Endometrium (tissue), 2 donors: ENCODE measurements around the gene KIAA2012.

Source experiments
- FAIRE-seq: peaks from 2 replicates; lab custom pipeline; 2012; peaks lifted over from hg19 to GRCh38; lab: Jason Lieb, UNC
- donor health status: control.
- donor health status: control.

KIAA2012 gene

DNA sequence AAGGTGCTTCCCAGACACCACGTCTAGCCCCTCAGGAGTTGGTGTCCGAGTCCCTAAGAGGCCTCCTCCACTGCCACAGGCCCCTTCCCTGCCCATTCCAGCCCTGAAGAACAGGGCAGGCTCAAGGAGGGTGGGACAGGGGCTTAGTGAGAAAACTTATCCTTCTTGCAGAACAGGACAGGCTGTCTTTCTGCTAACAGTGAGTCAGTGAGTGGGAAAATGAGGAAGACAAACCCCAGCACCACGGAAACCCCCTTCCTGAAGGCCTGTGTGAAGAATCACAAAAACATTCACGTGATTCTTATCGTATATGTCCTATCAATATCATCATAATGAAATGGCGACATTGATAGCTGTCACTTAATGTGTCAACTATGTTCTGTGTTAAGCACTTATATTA lies 29.6 kb upstream of the KIAA2012 start:
- FAIRE-seq, result no peak

DNA sequence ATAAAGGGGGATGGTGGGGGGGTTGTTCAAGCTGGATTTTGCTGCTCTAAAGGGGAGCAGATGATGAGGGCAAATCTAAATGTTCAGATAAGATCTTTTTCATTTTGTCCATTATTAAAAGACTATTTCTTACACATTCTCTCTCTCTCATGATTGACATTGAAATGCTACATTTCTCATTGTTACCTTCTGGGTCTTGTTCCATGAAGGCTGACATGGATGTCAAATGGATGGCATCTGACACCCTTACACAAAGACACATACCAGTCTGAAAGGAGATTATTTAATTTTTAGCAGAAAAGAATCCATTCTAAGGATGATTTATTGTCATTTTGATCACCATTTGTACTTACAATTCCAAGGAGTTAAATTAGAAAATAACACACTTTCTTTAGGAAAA lies 28.3 kb upstream of the KIAA2012 start:
- no peak for FAIRE-seq

DNA sequence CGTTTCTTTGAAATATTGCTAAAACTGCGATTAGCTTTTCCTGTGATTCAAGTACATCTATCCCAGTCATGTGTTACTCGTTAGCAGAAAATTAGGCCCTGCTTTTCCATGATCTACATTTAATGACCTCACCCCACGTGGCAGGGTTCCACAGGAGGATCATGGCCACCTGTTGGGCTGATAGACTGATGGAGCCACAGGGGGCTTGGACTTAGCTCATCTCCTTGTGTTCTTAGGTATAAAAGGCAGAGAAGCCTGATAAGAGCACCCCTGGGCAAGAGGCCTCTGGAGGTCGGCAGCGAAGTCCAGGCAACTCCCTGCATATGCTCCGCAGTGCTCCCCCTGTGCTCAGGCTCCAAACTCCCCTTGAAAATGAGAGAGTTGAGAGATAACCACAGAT lies 26.5 kb upstream of the KIAA2012 start:
- no peak for FAIRE-seq

DNA sequence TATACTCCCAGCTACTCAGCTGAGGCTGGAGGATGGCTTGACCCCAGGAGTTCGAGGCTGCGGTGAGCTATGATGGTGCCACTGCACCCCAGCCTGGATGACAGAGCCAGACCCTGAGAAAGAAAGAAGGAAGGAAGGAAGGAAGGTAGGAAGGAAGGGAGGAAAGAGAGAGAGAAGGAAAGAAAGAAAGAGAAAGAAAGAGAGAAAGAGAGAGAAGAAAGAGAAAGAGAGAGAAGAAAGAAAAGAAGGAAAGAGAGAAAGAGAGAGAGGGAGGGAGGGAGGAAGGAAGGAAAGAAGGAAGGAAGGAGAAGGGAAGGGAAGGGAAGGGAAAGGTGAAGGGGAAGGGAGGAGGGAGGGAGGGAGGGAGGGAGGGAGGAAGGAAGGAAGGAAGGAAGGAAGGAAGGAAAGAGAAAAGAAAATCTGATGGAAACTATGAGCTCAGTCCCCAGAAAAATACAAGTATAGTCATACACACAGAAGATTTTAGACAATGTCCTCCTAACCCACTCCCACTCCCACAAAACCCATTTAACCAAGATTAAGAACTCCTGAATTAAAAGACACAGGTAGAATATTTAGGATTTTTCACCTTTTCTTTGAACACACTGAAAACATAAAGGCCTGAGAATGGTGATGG lies 23.8 kb upstream of the KIAA2012 start:
- no peak for FAIRE-seq

DNA sequence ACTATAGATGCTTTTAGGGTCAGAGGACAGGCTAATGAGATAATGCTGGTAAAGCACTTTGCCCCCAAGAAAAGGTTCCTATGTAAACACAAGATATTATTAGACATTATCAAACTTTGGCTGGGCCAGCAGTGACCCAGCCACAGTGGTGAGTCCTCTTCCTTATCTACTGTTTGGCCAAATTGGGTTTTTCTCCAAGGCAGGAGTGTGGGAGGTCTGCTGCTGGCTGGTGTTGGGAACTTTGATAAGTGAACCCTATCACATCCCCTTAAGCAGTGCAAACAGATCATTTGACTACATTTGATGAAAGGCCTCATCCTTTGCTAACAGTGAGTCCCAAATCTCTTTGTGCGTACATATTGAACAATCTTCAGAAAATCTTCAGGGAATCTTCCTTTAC lies 23.2 kb upstream of the KIAA2012 start:
- FAIRE-seq, result no peak

DNA sequence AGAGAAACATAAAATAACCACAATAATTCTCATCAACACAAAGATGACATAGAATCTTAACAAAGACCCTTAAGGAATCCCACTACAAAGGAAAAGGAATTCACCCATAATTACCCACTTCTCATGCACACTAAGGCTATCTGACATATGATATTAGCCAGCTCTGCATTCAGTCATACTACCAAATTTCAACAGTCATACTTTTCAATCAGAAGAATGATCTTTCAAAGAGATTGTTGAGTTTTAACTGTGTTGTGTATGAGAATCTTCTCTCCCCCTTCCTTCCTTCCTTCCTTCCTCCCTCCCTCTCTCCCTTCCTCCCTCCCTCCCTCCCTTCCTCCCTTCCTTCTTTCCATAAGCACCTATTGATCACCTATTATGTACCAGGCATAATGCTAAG lies 22.4 kb upstream of the KIAA2012 start:
- FAIRE-seq, result no peak

DNA sequence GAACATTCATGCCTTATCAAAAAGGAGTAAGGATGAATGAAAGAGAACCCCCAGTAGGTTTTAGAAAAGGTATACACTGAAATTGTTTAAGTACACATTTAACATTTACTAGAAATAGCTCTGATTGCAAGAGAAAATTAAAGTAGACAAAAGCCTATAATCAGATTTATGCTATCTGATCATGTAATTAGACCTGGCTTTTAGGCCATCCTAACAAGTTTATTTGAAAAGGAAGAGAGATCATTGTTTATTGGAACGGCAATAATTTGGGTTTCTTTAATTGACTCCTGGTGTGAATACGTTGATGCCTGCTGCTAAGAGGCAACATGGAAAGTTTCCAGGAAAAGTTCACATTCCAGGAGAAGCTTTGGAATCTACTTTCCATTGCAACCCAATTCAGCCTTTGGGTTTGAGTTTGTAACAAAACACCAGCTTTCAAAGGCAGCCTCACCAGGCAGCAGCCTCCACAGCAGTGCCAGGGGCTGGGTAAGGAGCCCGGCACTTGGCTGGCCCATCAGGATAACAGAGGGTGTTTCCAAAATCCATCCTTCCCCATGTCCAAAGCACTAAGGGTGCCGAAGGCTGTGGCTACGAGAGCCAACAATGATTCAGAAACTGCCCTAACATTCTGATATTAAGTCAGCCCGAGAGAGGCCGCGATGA lies 21.4 kb upstream of the KIAA2012 start:
- FAIRE-seq, result no peak

DNA sequence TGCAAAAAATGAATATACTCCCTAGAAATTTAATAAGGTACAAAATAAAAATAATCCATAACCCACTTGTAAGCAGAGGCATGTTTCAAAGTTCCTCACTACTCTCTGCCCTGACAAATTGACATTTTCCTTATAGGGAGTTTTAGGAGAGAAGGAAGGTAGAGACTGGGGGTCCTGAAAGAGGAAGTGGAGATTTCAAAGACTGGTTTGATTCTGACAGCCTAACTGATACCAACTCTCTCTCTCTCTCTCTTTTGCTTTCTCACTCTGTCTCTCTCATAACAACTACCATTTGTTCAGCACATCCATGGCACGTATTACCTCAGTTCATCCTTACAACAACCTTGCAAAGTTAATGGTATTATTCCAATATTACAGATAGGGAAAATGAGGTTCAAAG lies 20.8 kb upstream of the KIAA2012 start:
- no peak for FAIRE-seq

DNA sequence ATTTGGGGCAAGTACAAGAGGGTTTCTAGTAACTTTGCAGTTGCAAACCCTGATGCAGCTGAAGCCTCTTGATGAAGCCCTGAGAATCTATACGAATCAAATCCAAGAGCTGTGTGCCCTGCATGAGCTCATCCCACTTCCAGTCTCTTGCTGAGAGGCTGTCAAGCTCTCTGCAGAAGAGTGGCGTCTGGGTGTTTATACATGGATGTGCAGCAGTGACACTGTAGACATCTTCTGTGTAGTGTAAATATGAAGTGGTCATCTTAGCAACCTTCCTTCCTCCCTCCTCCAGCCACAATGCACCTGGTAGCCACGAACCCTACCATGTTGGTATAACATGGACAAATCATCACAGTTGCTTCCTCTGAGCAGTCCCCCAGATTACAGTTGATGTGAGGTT lies 18.4 kb upstream of the KIAA2012 start:
- FAIRE-seq, result no peak

DNA sequence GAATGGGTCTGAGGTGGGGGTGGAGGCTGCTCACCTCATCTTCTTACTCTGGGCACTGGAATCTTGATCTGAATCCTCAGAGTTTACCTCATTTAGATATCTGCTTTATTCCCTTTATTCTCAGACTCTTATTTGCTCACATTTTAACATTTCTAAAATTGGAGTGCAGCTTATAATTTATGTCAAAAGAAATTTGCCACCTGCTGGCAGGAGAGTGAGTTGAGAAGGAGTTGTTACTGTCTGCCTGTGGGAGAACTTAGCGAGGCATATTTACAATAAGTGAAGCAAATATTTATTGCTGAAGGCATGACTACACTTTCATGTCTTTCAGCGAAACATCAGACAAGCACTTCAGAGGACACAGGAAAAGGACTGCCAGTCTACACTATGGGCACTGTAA lies 16.4 kb upstream of the KIAA2012 start:
- FAIRE-seq, result no peak

DNA sequence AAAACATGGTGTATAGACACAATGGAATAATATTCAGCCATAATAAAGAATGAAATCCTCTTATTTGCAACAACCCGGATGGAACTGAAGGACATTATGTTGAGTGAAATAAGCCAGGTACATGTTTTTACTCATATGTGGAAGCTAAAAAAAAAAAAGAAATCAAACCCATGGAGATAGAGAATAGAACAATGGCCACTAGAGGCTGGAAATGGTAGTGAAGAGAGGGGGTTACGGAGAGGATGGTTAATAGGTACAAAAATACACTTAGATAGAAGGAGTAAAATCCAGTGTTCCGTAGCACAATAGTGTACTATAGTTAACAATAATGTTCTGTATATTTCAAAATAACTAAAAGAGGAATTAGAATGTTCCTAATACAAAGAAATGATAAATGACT lies 12.8 kb upstream of the KIAA2012 start:
- no peak for FAIRE-seq

DNA sequence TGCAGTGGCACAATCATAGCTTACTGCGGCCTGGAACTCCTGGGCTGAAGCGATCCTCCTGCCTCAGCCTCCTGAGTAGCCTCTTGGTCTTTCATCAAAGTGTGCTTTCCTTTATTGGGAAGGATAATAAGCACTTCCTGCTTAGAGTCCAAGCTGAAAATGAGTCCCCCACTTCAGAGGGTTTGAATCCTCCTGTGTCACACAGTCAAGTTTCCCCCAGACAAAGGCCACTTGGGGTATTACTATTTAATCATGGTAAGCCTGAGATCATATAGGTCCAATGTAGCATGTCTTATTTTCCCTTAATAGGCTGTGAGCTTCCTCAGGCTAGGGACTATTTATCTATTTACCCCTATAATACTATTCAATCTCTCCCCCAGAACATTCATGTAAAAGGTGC lies 11.4 kb upstream of the KIAA2012 start:
- FAIRE-seq, result no peak

DNA sequence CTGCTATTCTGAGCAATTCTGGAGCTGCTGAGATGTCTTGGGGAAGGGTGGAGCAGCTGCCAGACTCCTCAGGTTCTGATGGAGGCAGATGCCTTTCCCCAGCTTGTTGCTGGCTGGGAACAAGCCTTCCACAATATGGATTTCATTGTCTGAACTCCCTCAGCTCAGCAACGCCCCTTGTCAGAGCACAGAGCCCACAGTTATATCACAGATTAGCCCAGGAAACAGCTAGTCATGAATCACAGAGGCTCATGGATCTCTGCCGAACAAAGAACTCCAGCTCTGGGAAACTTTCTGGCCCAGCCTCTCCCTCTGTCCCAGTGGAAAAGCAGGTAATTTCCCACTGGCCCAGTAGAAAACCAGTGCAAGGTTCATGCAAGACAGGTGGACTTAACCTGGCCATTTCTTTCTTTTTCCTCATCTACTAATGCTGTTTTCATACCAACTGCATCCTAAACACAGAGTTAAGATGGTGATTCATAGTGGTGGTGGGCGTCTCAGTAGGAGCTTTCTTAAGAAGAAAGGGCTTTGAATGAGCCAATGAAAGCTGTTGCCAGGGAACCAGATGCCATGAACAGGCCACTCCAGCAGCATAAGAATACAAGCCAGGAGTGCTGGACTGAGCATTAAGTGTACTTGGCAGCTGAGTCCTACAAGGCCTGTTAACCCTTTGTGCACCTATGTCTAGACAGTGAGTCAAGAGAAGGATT lies 8.7 kb upstream of the KIAA2012 start:
- no peak for FAIRE-seq

DNA sequence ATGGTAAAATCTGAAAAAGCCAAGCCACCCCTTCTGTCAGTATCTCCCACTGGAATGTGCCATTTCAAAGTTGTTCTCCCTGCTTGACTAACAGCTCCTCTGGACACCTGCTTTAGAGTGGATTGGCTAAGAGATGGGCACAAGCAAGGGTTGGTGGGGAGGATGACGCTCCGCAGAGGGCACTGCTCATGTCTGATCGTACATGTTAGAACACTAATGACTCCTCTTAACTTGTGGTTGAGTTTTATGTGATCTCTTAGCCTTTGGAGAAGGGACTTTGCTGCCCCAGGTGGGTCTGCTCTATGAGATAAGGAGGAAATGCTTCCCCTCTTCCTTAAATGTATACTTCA lies 8.2 kb upstream of the KIAA2012 start:
- FAIRE-seq, result no peak

DNA sequence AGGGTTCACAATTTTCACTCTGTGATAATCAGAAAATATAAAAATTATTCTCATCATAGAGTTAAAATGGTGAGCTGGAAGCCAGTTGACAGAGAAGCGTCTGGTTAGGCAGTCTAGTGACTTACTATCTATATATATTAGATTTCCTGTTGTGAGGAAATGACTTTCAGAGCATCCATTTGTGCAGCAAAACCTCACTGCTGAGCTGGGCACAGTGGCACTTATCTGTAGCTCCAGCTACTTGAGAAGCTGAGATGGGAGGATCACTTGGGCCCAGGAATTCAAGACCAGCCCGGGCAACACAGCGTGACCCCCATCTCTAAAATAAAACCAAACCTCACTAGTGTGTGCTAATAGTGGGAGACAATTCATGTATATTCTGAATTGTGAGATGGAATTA lies 7.2 kb upstream of the KIAA2012 start:
- no peak for FAIRE-seq

DNA sequence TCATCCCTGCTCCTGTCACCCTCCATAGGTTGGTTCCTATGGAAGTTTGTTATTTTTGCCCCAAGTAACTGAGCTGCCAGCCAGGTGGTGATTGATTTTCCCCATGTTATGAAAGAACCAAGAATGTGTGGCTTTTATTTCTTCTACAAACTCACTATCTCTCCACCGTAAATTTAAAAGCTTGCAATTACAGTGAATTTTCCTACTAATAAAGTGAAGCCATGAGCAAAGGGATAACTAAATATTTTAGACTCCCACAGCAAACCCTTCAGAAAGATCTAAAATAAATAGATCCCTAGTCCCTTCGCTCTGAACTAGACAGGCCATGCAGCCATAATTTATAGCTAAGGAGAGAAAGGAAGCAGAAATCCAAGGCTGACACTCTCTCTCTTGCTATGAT lies 6.2 kb upstream of the KIAA2012 start:
- FAIRE-seq, result no peak

DNA sequence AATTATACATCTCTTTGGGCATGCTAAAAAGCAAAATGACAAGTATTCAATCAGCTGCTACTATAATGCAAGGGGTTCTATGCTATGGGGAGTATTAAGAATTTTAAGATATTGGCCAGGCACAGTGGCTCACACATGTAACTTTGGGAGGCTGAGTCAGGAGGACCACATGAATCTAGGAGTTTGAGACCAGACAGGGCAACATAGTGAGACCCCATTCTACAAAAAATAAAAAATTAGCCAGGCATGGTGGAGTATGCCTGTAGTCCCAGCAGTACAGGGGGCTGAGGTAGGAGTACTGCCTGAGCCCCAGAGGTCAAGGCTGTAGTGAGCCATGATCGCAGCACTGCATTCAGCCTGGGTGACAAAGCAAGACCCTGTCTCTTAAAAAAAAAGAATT lies 5.5 kb upstream of the KIAA2012 start:
- FAIRE-seq, result no peak

DNA sequence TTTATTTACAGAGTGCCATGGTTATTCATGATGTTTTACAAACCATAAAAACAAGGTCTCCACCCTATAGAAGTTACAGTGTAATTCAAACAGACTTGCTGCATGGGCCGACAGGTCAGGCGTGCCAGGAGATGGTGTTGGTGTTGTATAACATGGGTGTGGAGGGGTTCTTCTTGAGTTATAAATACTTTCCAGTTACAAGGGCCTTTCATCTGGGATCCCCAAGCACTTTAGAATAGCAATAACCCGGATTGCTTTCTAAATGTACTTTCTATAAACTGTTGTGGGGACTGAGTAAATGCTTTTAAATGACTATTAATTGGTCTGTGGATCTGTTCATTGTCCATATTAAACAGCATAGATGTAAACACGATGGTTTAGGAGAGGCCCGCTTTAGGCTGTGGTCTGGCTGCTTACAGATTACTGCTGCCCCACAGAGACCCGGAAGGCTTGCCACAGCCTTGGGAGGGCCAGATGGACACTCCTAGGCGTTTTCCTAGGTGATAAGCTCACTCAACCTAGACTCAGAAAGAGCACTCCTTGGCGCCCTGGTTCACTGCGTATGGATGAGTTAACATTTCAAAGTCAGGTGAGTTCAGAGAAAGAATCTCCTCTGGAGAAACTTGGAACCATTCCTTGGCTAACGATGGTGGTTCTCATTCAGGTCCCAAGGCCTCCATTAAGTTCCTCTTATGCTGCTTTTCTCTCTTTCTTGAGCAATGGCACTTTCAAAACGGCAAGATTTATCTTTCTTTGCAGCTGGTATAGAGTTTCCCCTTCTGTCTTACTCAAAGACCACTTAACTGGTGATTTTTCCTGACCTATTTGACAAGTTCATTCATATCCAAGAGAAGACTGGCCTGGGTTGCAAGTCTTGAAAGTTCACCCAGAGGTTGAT lies 3.6 kb upstream of the KIAA2012 start:
- FAIRE-seq, result no peak

DNA sequence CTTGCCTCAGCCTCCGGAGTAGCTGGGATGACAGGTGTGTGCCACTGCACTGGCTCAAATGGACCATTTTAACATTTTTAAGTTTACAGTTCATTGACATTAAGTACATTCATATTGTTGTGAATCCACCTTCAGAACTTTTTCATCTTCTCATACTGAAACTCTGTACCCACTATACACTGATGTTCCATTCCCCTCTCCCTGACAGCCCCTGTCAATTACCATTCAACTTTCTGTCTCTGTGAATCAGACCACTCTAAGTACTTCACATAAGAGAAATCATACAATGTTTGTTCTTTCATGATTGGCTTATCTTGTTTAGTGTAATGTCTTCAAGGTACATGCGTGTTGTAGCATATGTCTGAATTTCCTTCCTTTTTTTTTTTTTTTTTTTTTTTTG lies 1.9 kb upstream of the KIAA2012 start:
- no peak for FAIRE-seq

DNA sequence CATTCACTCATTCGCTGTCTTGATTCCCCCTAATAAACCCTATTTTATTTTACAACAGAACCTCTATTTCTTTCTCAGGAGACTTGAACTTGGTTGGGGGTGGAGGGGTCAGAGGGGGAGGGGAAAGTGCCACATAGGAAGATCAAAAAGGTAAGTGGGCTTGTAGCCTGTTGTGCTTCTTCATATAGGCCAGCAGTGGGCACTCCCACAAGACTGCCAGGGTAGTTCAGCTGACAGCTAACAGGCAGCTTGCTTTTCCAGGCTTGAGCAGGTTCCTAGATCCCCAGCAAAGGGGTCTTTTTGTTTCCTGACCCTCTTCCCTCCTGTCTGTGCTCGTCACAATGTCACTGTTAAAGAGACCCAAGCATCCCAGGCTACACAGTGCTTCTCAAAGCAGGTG lies 829 bp upstream of the KIAA2012 start:
- FAIRE-seq, result no peak

DNA sequence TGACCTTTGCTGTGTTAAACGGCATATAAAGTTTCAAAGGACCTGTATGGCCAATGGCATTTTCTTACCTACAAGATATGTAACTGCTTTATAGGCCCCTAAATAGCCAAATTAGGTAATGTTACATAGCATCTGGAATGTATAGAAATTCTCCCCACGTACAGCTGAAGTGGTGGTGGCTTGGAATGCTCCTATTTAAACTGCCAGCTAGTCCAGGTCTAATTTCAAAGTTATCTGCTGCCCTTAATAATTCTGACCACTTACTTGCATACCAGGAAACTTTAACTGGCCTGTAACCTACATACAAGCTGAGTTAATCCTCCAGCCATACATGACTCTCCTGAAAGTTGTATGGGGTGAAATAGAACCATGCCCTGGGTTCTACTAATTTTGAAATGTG lies 1.3 kb downstream of the KIAA2012 start:
- no peak for FAIRE-seq

DNA sequence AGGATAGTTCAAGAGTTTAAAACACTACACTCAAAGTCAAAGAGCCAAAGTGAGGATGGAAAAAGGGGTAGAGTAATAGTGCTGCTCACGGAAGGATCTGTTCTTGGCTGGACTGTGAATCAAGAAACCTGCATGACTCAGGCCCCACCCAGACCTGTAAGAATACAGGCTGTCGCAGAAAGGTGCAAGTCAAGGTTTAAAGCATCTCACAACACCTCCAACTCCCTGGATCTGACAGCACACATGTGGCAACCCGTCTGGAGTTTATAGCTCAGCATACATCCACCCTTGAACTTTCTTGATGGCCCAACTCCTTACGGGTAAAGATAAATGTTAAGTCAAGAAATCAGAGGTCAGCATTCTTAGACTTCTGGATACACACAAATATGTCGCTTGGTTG lies 6.3 kb downstream of the KIAA2012 start:
- FAIRE-seq, result no peak

DNA sequence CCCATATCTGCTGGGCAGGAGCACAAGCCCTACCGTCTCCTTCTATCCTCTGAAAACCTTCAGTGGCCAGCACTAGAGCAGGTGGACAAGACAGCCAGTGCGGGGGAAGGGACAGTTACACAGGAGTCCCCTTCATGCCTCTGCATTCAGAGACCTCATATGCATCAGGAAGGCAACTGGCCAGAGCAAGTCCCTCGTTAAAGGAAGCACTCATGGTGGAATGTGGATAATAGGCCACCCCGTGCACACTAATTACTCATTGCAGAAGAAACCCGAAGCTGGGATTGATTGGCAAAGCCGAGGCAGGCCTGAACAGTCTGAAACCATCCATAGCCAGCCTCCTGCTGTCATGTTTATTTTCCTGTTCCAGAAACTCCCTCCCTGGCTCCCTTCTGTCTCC lies 11.2 kb downstream of the KIAA2012 start:
- FAIRE-seq, result no peak
